GM08714 (cell line): ENCODE results near the gene CFLAR.

Experiments
- H3K4me3 ChIP-seq: fragments of 200-500 bp; sonication (Bioruptor generic); 2 replicates; pipeline ENCODE4 v1.5.1; 2014; ENCODE audit warnings: mild to moderate bottlenecking, low read length, inconsistent platforms
- ZNF274 ChIP-seq: IDR thresholded peaks from 2 replicates; pipeline ENCODE4 v1.6.1; 2012; ENCODE audit warnings: mild to moderate bottlenecking, low read depth, low read length

The CFLAR gene

GRCh38 chr2:201223089-201224073 is 107.4 kb downstream of the CFLAR start:
- H3K4me3 ChIP-seq: no peak overlapping the region; the same call in 1 of the 2 replicates
- no peak for TF ChIP-seq ZNF274
